Keratinocyte (primary cell): ENCODE results near the gene KIF2B. TPM values are rescaled to one million over a fixed set of nuclear protein-coding genes. Genes with fewer than 3 reads are reported as not detected.

Experiments used
- DNase-seq: peaks from one replicate; pipeline ENCODE4 v3.0.0-alpha.2; 2011; ENCODE audit warnings: low read depth, missing footprints, low spot score
- FAIRE-seq: peaks from 2 replicates; lab custom pipeline; 2011; peaks lifted over from hg19 to GRCh38; lab: Jason Lieb, UNC
- H2AFZ ChIP-seq: 2 replicates; pipeline ENCODE4 v1.6.0; 2012; ENCODE audit warnings: low read length, control low read depth, inconsistent platforms; ENCODE audit not compliant: control insufficient read depth
- H3K27ac ChIP-seq: 2 replicates; pipeline ENCODE4 v1.5.1; 2011; ENCODE audit warnings: low read length; ENCODE audit not compliant: control insufficient read depth, insufficient read depth
- H3K27me3 ChIP-seq: 3 replicates; pipeline ENCODE4 v1.6.0; 2011; ENCODE audit warnings: low read length; ENCODE audit not compliant: control insufficient read depth, insufficient read depth; ENCODE audit errors: extremely low read depth
- H3K36me3 ChIP-seq, 2 experiments: 2 replicates in 1 of 2; 3 replicates in 1 of 2; pipeline ENCODE4 v1.5.1; 2011; ENCODE audit warnings: low read length in 2 of 2, mild to moderate bottlenecking in 1 of 2; ENCODE audit not compliant: control insufficient read depth in 2 of 2, insufficient read depth in 2 of 2; ENCODE audit errors: extremely low read depth in 1 of 2
- H3K4me1 ChIP-seq: 3 replicates; pipeline ENCODE4 v1.5.1; 2011; ENCODE audit warnings: low read length; ENCODE audit not compliant: control insufficient read depth, insufficient read depth; ENCODE audit errors: extremely low read depth
- H3K4me2 ChIP-seq: 3 replicates; pipeline ENCODE4 v1.6.0; 2011; ENCODE audit warnings: low read depth, low read length; ENCODE audit not compliant: control insufficient read depth, insufficient read depth; ENCODE audit errors: extremely low read depth
- H3K4me3 ChIP-seq, 3 experiments: fragments of 200-600 bp in 1 of 3; sonication (generic) in 1 of 3; 2 replicates in 2 of 3; 3 replicates in 1 of 3; pipeline ENCODE4 v1.5.1; 2011 to 2016; ENCODE audit warnings: low read length in 3 of 3, mild to moderate bottlenecking in 3 of 3, control low read depth in 2 of 3, inconsistent platforms in 1 of 3, low read depth in 1 of 3, mixed read lengths in 1 of 3, mixed run types in 1 of 3, moderate library complexity in 1 of 3; ENCODE audit not compliant: control insufficient read depth in 2 of 3, insufficient read depth in 2 of 3; ENCODE audit errors: extremely low read depth in 1 of 3
- H3K79me2 ChIP-seq: 2 replicates; pipeline ENCODE4 v1.6.0; 2012; ENCODE audit warnings: low read length; ENCODE audit not compliant: control insufficient read depth, insufficient read depth
- H3K9ac ChIP-seq: 3 replicates; pipeline ENCODE4 v1.6.0; 2011; ENCODE audit warnings: low read length; ENCODE audit not compliant: control insufficient read depth, insufficient read depth; ENCODE audit errors: extremely low read depth
- H3K9me1 ChIP-seq: 3 replicates; pipeline ENCODE4 v1.6.0; 2011; ENCODE audit warnings: low read length; ENCODE audit not compliant: control insufficient read depth, insufficient read depth; ENCODE audit errors: extremely low read depth
- H3K9me3 ChIP-seq: 2 replicates; pipeline ENCODE4 v1.5.1; 2012; ENCODE audit warnings: low read depth, low read length; ENCODE audit not compliant: control insufficient read depth
- H4K20me1 ChIP-seq: 3 replicates; pipeline ENCODE4 v1.6.0; 2011; ENCODE audit warnings: low read length; ENCODE audit not compliant: control insufficient read depth, insufficient read depth; ENCODE audit errors: extremely low read depth
- EZH2 ChIP-seq: IDR thresholded peaks from one replicate; pipeline ENCODE4 v1.6.1; 2012; ENCODE audit warnings: inconsistent platforms, mild to moderate bottlenecking, low read length, moderate library complexity
- dilution Hi-C: fragments of 300-500 bp; cut with MboI; formaldehyde crosslinking; loops from one replicate; pipeline ENCODE4 v1.7.0; 2020; ENCODE audit warnings: low sequenced_read_pairs; ENCODE audit not compliant: extremely low pct_ligation_motif_present
- polyA plus RNA-seq, 5 experiments: library from polyadenylated mRNA; depleted of rRNA in 3 of 5; stranded (reverse) in 3 of 5; stranded (forward) in 1 of 5; unstranded in 1 of 5; fragments of >200 nt; gene quantifications; 1 replicate in 1 of 5; 2 replicates in 3 of 5; 3 replicates in 1 of 5; pipeline versions ENCODE4 v1.2.1 to v1.2.3, GENCODE V29; 2011 to 2012; ENCODE audit warnings: missing spikeins in 2 of 5, low read depth in 1 of 5, low replicate concordance in 1 of 5
- TF ChIP-seq, protein P1 (sequence below), 3 experiments: IDR thresholded peaks in 1 of 3; conservative IDR thresholded peaks in 1 of 3; optimal IDR thresholded peaks in 1 of 3; 2 replicates in 2 of 3; 3 replicates in 1 of 3; pipeline versions ENCODE3 to v1.5.1; 2011; ENCODE audit warnings: low read length in 3 of 3, mild to moderate bottlenecking in 3 of 3, moderate library complexity in 2 of 3, control low read depth in 1 of 3, inconsistent platforms in 1 of 3; ENCODE audit not compliant: insufficient read depth in 2 of 3; ENCODE audit errors: extremely low read depth in 1 of 3

Gene KIF2B
- polyA plus RNA-seq, 1 donor (not counting 4 experiments of a cell fraction or from before 2014, with no cell fraction given): not detected

DNA sequence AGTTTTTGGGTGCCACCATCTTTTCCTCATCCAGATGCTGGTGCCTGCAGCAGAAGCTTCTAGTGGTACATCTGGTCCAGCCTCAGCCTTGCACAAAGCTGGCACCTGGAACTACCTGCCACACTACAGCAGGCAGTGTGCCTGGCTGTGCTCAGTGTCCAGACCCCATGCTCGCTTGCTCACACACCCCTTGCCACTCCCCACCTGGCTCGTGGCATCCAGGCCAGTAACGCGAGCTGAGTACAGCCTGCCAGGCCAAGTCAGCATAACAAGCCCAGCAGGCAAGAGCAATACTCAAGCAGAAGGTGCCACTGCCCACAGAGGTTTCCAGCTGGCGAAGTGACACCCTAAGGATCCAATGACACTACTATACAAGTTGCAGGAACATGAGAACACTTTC lies 29.7 kb upstream of the KIF2B start:
- H3K9me3 ChIP-seq: no peaks in the 10 kb centered on the region
- H3K27ac ChIP-seq: no peak overlapping the region
- dilution Hi-C loops: no loop called here
- H3K4me2 ChIP-seq: no peak overlapping the region
- FAIRE-seq: no peak
- no peaks in the 10 kb centered on the region for H3K79me2 ChIP-seq
- no peaks in the 10 kb centered on the region for H4K20me1 ChIP-seq
- H2AFZ ChIP-seq: no peak overlapping the region
- no peaks in the 10 kb centered on the region for H3K9me1 ChIP-seq
- H3K4me3 ChIP-seq: no peak overlapping the region
- no peak overlapping the region for H3K9ac ChIP-seq
- TF ChIP-seq EZH2: no peak
- TF ChIP-seq, protein P1, sequence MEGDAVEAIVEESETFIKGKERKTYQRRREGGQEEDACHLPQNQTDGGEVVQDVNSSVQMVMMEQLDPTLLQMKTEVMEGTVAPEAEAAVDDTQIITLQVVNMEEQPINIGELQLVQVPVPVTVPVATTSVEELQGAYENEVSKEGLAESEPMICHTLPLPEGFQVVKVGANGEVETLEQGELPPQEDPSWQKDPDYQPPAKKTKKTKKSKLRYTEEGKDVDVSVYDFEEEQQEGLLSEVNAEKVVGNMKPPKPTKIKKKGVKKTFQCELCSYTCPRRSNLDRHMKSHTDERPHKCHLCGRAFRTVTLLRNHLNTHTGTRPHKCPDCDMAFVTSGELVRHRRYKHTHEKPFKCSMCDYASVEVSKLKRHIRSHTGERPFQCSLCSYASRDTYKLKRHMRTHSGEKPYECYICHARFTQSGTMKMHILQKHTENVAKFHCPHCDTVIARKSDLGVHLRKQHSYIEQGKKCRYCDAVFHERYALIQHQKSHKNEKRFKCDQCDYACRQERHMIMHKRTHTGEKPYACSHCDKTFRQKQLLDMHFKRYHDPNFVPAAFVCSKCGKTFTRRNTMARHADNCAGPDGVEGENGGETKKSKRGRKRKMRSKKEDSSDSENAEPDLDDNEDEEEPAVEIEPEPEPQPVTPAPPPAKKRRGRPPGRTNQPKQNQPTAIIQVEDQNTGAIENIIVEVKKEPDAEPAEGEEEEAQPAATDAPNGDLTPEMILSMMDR (optimal IDR thresholded peaks at IDR 0.05 in 1 of 3, IDR thresholded peaks at IDR 0.05 in 1 of 3, conservative IDR thresholded peaks at IDR 0.05 in 1 of 3; ENCODE audit: extremely low read depth in 1 of 3, insufficient read depth in 2 of 3, low read length in 3 of 3): no peak
- H3K4me1 ChIP-seq: no peaks in the 10 kb centered on the region
- no peak for DNase-seq
- no peaks in the 10 kb centered on the region for H3K36me3 ChIP-seq
- H3K27me3 ChIP-seq: no peaks in the 10 kb centered on the region

DNA sequence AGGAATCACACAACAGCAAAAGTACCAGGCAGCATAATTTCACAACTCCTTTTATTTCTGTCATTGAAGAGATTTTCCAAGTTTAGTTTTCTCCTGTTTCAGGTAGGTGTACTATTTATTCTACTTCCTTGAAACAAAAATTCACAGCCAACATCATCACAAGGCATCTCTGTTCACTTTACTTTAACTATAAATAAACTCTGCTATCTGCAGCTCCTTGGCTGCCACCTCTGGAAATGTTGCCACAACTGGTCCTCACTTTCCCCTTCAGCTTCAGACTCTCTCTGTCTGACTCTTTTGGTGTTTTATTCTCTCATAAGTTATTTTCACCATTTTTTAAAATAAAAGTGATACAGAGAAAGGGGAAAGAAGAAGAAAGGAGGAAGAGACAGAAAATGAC lies 27.9 kb upstream of the KIF2B start:
- no peaks in the 10 kb centered on the region for H3K79me2 ChIP-seq
- no peaks in the 10 kb centered on the region for H3K4me1 ChIP-seq
- TF ChIP-seq, protein P1 (optimal IDR thresholded peaks at IDR 0.05 in 1 of 3, IDR thresholded peaks at IDR 0.05 in 1 of 3, conservative IDR thresholded peaks at IDR 0.05 in 1 of 3; ENCODE audit: extremely low read depth in 1 of 3, insufficient read depth in 2 of 3, low read length in 3 of 3): no peak
- no peak for TF ChIP-seq EZH2
- H3K36me3 ChIP-seq: no peaks in the 10 kb centered on the region
- dilution Hi-C loops: no loop called here
- no peak for FAIRE-seq
- DNase-seq: no peak
- no peaks in the 10 kb centered on the region for H3K27me3 ChIP-seq
- no peak overlapping the region for H3K4me3 ChIP-seq
- H4K20me1 ChIP-seq: no peaks in the 10 kb centered on the region
- H3K9me1 ChIP-seq: no peaks in the 10 kb centered on the region
- H3K27ac ChIP-seq: no peak overlapping the region
- no peaks in the 10 kb centered on the region for H3K9me3 ChIP-seq
- no peak overlapping the region for H2AFZ ChIP-seq
- H3K9ac ChIP-seq: no peak overlapping the region
- H3K4me2 ChIP-seq: no peak overlapping the region
